GM21423 (cell line): ENCODE results near the gene PI4KA.
"Not testable (repeated sequence)": the region's sequence is repeated elsewhere in the genome, so short reads cannot be mapped to it uniquely, and the experiment has no call there.

Source experiments
- ATAC-seq: cut with Tn5 transposase; IDR thresholded peaks from one replicate; pipeline ENCODE4 v1.9.1; 2021; ENCODE audit warnings: mild to moderate bottlenecking, moderate library complexity; ENCODE audit not compliant: unreplicated experiment

The PI4KA gene

DNA sequence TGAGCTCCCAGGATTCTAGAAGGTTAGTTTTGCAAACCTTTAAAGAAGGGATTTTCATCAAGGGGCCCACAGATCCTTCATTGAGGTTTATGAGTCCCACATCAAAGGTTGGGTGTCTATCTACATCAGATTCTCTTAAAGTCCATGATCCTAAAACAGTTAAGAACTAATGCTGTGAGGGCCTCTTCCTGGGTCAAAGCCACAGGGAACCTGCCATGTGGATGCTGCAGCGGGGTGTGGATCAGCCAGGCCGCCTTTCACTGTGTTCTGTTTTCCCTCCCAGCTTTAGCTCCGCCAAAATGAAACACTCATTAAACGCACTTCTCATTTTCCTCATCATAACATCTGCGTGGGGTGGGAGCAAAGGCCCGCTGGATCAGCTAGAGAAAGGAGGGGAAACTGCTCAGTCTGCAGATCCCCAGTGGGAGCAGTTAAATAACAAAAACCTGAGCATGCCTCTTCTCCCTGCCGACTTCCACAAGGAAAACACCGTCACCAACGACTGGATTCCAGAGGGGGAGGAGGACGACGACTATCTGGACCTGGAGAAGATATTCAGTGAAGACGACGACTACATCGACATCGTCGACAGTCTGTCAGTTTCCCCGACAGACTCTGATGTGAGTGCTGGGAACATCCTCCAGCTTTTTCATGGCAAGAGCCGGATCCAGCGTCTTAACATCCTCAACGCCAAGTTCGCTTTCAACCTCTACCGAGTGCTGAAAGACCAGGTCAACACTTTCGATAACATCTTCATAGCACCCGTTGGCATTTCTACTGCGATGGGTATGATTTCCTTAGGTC lies 79.4 kb downstream of the PI4KA start:
- ATAC-seq = no peak

DNA sequence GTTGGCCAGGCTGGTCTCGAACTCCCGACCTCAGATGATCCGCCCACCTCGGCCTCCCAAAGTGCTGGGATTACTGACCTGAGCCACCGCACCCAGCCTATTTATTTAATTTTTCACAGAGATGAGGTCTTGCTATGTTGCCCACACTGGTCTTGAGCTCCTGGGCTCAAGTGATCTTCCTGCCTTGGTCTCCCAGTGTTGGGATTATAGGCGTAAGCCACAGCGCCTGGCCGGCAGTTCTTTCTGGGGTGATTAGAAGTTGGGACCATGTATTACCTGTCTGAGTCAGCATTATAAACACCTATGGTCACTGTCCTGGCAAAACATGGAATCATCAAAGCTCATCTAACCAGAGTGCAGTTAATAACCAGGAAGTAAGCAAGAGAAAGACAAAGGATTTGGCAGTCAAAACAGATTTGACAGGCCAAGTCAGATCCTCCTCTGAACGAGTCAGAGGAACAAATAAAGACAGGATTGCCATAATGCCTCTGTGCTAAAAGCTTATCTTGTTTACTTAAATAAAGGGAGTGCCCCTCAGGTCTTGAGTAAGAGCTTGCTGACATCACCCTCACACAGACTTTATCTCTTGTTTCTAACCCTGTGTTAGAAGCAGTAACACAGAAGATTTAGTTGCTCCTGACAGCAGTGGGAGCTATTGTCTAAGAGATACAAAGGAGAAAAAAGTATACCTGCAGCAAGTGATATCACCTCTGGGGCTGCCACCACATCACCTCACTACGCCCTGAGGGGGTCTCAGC lies 81.0 kb downstream of the PI4KA start:
- ATAC-seq = no peak

DNA sequence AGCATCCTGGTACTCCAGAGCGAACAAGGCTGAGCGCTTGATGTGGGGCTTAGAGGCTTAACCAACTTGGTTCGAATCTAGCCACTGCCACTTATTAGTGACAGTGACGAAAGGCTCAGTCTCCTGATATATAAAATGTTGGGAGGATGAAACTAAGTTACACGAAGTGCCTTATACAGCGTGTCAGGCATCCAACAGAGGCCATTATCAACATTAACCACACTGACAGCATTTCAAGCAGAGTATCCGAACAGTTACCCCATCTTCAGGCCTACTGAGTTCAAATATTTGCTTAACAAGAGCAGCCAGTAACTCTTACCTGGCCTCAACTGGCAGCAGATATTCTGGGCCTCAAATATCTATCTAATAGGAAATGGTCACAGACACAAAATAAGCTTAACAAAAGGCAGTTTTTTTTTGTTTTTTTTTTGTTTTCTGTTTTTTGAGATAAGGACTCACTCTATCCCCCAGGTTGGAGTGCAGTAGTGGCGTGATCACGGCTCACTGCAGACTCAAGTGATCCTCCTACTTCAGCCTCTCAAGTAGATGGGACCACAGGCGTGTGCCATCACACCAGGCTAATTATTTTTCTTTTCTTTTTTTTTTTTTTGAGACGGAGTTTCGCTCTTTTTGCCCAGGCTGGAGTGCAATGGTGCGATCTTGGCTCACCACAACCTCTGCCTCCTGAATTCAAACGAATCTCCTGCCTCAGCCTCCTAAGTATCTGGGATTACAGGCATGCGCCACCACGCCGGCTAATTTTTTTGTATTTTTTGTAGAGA lies 81.8 kb downstream of the PI4KA start:
- ATAC-seq = no peak

DNA sequence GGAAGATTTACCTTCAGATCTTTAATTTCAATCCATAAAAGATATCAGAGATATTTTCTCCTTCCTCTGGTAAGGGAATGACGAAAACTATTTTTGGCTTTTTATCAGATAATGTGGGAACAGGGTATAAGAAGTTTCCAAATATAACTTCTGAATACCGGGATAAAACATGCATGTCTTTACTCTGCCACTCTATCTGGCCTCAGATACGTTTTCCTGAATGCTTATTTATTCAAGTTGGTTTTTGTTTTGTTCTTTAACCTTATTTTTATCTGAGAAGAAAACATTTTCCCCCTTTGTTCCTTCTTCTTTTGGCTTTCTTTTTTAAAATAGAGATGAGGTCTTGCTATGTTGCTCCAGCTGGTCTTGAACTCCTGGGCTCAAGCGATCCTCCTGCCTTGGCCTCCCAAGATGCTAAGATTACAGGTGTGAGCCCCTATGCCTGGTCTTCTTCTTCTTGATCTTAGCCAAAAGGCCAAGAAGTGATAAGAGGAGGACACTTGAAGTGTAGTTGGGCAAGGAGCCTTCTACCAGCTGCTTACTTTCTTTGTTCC lies 83.2 kb downstream of the PI4KA start:
- no peak for ATAC-seq

DNA sequence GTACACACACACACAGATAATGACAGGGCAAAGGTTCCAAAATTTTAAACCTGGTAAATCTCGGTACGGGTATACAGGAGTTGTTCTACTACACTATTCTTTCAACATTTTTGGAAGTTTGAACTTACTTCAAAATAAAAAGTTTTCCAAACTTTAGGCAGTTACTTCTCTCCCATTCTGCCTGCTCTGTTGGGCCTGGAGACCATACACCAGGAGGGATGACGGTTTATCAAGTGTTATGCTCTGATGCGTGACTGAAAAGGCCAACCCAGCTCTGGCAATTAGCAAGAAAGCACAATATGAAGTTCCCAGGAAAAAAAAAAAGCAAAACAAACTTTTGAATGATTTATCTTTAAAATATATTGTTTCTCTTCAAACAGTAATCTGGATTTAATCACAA lies 83.7 kb downstream of the PI4KA start:
- no peak for ATAC-seq

DNA sequence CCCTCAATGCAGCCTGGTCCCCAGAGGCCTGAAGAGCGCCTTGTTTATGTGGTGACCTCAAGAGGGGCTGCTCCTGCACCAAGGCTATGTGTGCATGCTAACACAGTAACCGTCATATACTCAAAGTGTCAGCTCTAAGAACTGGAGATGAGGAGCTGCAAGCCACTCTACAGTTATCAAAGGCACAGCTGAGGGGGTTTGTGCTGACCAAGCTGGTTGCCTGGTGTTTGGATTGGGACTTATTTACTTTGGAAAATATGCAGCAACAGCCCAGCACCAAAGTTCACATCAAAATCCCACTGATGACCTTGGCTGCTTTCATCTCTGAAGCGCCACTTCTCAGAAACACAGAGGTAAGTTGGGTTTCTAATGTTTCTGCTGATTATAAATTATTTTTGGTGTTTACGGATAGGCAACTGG lies 84.8 kb downstream of the PI4KA start, which contains the start of gene SERPIND1:
Gene SERPIND1 (plus strand): TSS at position 321 of the 420 bp plus-strand sequence. CDS start 5,200 bp downstream, outside the sequence.
- no peak for ATAC-seq

DNA sequence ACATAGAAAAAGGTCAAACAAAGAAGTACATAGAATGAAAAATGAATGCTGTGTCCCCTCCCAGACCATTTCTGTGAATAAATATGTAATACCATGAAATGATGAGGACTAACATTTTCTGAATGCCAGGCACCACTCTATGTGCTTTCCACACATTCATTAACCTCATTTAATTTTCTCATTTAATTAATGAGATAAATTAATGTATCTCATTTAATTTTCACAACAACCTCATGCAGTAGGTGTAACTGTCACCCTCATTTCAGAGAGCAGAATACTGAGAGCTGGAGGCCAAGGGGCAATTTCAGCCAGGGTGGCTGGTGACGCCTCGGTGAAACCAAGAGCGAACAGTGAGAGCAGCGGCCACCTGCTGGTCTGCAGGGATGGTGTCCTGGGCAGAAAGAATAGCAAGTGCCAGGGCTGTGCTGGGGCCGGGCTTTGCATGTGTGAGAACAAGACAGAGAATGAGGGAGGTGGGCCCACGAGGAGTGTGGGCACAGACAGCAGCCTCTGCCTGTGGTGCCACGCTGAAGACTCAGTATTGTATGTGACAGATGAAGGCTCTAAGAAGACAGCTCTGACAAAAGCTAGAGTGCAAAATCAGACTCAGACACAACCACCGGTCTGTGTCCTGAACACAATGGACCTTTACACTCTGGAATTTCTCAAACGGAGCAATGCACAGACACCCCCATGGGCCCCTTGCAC lies 86.5 kb downstream of the PI4KA start:
- ATAC-seq = no peak

DNA sequence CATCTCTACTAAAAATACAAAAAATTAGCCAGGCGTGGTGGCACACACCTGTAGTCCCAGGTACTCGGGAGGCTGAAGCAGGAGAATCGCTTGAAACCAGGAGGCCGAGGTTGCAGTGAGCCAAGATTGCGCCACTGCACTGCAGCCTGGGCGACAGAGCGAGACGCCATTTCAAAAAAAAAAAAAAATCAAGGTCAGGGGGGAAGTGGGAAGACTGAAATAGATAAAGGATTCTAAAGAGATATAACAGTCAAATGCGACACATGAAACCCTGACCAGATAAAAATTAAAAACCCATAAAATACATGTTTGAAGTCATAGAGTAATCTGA lies 89.2 kb downstream of the PI4KA start:
- not testable (repeated sequence) for ATAC-seq

DNA sequence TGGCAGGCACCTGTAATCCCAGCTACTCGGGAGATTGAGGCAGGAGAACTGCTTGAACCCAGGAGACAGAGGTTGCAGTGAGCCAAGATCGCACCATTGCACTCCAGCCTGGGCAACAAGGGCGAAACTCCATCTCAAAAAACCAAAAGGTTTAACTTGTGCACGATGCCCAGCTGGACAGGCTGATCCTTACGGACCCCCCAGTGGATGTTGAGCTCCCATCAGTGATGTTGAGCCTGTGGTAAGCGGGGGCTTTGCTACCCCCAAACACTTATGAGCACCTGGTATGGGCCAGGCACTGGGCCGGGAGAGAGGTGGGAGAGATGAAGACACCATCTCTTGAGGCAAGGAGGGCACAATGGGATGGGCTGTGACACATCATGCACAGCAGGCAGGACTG lies 92.1 kb downstream of the PI4KA start:
- no peak for ATAC-seq

DNA sequence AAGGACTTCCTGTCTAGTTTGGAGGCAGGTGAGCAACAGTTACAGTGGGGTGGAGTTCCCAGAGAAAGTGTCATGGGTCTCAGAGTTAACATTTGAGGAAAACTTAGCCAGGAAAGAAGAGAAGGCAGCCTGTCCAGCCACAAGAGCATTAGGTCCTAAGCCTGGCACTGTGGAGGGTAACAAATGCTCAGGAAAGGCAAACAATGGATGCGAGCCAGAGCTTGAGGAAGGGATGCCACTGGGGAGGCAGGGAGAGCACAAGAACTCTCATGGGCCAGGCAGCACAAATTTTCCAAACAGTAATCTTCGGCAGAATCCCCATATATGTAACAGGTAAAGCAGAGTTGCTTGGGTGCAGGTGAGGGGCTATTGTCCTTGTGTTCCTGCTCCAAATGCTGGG lies 92.7 kb downstream of the PI4KA start:
- no peak for ATAC-seq

DNA sequence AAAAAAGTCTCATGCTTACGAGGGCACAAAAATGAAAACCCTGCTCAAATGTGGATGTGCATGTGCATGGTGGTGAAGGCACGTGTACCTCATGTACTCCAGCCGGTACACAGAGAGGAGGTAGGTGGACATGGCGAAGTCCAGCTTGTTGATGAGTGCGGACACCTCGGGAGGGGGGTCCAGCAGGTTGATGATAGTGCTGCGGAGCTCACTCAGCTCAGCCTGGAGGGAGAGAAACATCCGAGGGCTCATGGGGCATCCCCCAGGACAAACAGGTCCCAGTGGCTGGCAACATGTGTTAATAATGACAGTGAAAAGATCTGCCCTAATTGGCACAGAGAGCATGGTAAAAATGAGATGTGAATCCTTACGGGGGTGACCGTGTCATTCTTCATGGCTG lies 93.9 kb downstream of the PI4KA start:
- ATAC-seq = no peak

DNA sequence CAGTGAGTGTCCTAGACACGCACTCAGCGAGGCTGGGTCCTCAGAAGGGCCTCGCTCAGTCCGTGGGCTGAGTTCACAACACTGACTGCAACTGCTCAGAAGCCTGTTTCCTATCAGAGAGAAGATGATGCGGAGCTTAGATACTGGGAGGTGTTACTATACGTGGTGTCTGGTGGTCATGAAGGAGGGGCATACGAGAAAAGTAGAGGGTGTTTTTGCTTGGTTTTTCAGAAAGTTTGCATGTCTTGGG lies 94.2 kb downstream of the PI4KA start:
- no peak for ATAC-seq

DNA sequence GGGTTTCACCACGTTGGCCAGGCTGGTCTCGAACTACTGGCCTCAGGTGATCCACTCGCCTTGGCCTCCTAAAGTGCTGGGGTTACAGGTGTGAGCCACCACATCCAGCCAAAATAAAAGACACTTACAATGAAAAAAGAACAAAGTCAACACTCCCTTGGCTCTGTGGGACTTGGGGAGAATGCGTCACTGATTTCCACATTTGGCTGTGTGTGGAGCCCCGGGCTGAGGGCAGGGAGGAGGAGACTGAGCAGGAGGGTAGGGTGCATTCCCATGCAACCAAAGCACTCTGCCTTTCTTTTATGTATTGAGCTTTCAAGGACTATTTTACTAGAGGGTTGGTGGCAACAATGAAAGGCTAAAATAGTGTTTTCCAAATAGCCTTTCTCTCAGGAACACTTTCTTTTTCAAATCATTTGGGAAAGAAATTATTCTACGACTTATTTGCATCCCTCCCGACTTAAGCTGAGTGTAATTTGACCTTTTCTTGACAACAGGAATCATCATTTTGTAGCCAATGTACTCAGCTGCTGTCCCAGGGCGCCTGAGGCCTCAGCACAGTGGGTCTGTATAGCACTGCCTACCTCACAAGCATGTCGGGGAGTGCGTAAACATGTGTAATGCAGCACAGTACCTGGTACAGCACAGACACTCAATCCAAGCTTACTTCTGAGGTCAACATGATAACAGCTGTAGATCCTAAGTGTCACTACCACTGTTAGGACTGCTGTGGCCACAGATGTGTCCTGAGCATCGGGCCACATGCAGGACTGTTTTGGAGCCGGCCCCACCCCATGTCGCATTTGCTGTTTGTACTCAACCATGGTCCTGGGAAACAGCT lies 94.8 kb downstream of the PI4KA start:
- no peak for ATAC-seq

DNA sequence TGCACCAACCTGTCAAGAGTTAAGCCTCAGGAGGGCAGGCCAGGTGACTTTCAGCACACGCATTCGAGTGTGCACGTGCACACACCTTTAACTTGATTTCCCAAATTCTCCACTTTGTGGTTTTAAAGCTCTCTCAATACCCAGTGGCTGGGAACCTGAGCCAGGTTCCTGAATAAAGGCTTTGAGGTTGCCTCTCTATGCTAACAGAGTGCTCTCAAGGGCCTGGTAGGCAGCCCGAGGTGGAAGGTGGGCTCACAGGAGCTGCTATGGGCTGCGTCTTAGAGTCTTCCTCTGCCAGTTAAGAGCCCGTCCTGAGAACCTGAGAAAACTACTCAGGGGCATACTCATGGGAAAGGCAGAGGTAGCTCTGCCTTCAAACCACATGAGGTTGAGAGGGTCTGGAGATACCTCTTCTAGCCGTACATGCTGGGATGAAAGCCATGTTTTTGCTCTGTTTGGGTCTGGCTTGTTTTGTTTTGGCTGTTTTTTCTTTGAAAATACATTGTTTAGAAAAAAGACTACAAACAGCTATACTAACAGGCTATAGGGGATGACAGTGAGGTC lies 96.3 kb downstream of the PI4KA start:
- no peak for ATAC-seq

DNA sequence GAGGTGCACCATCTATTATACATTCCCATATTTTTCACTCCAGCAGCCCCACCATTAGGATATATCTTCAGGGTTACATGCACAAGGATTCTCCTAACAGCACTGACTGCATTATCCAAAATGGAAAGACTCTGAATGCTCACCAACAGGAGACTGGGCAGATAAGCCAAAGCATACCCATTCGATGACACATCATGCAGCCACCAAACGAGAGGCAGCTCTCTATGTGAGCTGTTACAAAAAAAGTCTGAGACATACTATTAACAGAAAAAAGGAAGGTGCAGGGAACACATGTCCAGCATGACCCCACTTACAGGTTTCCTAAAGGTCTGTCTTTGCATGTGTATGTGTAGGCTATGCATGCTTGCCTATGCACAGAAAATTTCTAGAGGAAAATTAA lies 97.1 kb downstream of the PI4KA start:
- ATAC-seq = no peak

DNA sequence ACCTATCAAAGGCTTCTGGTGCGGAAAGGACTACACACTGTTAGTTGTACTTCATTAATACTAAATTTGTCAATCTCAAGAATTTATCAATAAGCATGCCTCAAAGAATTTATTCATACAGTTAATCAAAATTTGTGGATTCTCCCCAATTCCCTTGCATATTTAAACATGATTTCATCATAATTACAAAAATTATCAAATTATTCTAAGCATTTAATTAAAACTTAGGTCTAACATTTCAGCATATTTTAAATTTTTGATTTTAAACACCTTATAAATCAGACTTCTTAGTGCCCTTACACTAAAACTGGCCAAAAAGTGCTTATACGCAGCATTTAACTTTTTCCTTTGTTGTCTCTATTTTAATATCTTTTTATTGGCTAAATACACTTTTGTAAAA lies 98.5 kb downstream of the PI4KA start:
- no peak for ATAC-seq

DNA sequence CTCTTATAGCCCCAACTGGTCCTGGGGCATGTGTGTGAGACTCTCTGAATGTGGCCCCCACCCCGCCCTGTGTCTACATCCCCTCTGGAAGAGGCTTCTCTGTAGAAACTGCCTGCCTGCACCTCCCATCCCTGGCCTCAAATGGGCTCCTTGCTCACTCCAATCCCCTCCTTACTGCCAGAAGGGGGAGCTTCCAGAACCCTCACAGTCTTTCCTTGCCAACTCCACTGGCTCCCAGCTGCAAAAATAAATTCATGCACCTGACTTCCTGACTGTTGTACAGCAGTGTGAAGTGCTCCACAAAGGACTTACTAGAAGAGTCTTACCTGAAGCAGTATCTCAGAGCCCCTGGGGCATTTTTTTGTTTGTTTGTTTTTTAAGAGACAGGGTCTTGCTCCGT lies 99.9 kb downstream of the PI4KA start:
- no peak for ATAC-seq

DNA sequence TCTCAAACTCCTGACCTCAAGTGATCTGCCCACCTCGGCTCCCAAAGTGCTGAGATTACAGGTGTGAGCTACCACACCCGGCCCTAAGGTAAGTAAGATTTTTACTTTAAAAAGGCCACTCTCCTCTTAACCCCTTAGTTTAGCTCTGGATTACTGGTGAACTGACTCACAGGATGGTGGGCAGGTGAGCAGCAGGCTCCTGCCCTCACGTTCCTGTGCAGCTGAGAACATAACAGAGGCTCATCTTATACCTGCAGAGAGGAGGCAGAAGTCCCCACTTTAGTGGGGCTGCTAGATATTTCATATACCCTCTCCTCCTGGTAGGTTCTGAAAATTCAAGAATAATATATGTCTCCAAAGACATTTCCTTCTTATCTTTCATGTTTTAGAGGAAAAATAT lies 101.8 kb downstream of the PI4KA start:
- no peak for ATAC-seq

DNA sequence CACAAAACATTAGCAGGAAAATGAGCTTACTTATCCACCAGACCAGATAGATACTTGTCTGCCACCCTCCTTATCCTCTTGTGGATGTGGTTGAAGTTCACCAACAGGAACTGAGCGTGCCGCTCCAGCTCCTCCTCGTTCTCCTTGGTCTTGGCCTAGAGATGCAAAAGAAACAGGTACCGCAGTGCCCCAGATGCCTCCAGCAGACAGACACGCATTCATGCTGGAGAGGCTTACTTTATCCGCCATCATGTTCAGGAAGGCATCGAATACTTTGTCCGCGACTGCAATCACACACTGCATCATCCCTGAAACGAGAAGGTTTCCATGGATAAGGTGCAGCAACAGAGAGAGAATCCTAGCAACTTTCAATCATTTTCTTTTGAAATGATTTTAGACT lies 105.7 kb downstream of the PI4KA start:
- ATAC-seq = no peak
